SK-N-MC (cell line): ENCODE data around the gene GEMIN5.

Experiments used
- EZH2 ChIP-seq: fragments of 200-600 bp; sonication (generic); IDR thresholded peaks from one replicate; pipeline ENCODE4 v1.6.1; 2017; ENCODE audit warnings: antibody characterized with exemption
- FOXP2 ChIP-seq: optimal IDR thresholded peaks from 2 replicates; pipeline ENCODE3; 2011; ENCODE audit warnings: mild to moderate bottlenecking, moderate library complexity; ENCODE audit not compliant: insufficient read depth; ENCODE audit errors: extremely low read length, control extremely low read depth
- POLR2AphosphoS5 ChIP-seq: IDR thresholded peaks from 2 replicates; pipeline ENCODE4 v1.6.1; 2012; ENCODE audit warnings: mild to moderate bottlenecking, low read depth, low read length, borderline replicate concordance

DNA sequence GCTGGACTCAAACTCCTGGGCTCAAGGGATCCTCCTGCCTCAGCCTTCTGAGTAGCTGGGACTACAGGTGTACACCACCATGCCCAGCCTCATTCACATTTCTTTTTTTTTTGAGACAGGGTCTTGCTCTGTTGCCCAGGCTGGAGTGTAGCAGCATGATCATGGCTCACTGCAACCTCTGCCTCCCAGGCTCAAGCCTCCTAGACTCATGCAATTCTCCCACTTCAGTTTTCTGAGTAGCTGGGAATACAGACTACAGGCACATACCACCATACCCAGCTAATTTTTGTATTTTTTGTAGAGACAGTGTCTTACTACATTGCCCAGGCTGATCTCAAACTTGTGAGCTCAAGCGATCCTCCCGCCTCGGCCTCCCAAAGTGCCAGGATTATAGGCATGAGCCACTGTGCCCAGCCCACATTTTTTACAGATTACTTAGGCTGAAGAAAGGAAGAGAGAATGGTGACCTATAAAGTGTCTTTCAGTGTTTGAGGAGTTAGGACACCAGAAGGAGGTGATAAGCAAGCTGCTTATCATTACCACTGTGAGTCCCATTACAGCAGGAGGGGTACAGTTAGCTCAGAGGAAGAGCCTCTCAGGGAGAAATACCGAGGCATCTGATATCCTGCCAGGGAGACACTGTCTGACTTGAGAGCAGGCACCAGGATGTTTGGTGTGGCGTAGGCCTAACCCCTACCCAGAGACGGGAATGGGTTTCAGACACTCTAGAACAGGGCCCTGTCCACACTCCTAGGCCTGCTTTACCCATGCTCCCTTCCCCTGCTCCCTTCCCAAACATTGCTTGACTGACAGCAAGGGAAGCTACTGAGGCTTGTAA, 97.4 kb downstream of the GEMIN5 start:
- TF ChIP-seq EZH2, result no peak
- TF ChIP-seq POLR2AphosphoS5, result no peak
- TF ChIP-seq FOXP2, result no peak
